ENCODE results near the gene CHCHD3. TPM values are rescaled to one million over a fixed set of nuclear protein-coding genes. Genes with fewer than 3 reads are reported as not detected.
"Not testable (repeated sequence)": the region's sequence is repeated elsewhere in the genome, so short reads cannot be mapped to it uniquely, and the experiment has no call there.

The CHCHD3 gene
- total RNA-seq, 2 experiments from 2014 or later = 85.2 to 86.1 TPM

DNA sequence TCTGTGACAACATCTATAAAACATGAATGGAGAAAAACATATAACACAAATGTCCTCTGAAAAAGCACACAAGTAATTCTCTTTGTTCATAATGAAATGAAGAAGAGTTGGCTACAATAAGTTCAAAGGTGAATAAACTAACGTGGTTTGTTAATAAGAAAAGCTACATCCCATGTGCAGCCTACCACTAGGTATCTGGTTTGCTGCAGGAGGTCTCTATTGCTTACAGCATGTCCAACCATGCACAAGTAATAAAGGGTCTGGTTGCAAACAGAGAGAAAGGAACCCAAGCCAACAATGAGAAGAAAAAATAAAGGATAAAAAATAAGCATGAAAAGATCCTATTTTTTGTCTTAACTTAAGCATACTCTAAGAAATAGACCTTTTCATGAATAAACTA, 139.2 kb downstream of the CHCHD3 start:
- Mint-ChIP-seq H3K36me3 (peaks cover 23% of the 10 kb centered on the region), H3K9me3 (peaks cover 4% of the 10 kb centered on the region), H3K27me3 (no peaks in the 10 kb centered on the region), H3K27ac (no peak overlapping the region), H3K4me1 (peaks cover 9% of the 10 kb centered on the region), H3K4me3 (no peak overlapping the region)
- DNase-seq = no peak

DNA sequence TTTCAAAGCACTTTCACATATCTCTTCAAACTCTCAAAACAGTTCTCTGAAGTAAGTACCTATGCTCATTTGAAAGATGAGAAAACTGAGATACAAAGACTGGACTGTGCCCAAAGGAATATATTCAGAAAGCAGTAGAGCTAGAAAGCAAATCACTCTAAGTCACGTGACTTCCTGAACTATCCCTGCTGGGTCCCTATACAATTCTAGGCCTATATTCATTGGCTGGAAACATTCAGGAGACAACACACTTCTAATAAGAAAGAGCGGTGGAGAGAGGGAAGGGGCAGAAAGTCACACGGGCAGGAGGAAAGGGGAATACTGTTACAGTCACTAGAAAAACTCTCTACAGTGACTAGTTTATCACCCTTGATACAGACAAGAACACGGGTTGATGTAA, 140.0 kb downstream of the CHCHD3 start:
- no peak overlapping the region for H3K4me3 Mint-ChIP-seq
- peaks cover 4% of the 10 kb centered on the region for H3K9me3 Mint-ChIP-seq
- DNase-seq = no peak
- peaks cover 9% of the 10 kb centered on the region for H3K4me1 Mint-ChIP-seq
- H3K36me3 Mint-ChIP-seq = peaks cover 23% of the 10 kb centered on the region
- H3K27ac Mint-ChIP-seq = no peak overlapping the region
- H3K27me3 Mint-ChIP-seq = no peaks in the 10 kb centered on the region

DNA sequence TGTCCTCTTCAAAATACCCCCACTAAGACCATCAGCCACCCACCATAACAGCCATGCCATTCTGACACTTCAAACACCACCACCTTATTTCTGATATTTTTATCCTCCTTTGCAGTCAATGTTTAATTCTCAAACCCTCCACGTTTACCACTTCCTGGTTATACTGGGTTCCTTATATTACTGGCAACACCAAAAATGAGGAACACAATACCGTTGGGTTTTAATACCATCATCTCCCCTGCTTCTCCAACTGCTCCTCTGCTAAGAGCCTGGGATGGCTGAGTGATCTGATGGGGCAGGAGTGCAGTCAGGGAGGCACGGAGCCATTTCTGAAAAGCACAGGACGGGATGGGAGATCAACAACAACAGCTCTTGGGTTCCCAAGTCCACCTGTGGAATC, 140.5 kb downstream of the CHCHD3 start:
- no peak overlapping the region for H3K27ac Mint-ChIP-seq
- peaks cover 4% of the 10 kb centered on the region for H3K9me3 Mint-ChIP-seq
- peaks cover 23% of the 10 kb centered on the region for H3K36me3 Mint-ChIP-seq
- peaks cover 9% of the 10 kb centered on the region for H3K4me1 Mint-ChIP-seq
- H3K27me3 Mint-ChIP-seq = no peaks in the 10 kb centered on the region
- no peak for DNase-seq
- no peak overlapping the region for H3K4me3 Mint-ChIP-seq

- H3K27ac Mint-ChIP-seq = no peak overlapping the region
- no peaks in the 10 kb centered on the region for H3K27me3 Mint-ChIP-seq
- H3K4me1 Mint-ChIP-seq = peaks cover 9% of the 10 kb centered on the region
- H3K4me3 Mint-ChIP-seq = no peak overlapping the region
- peaks cover 4% of the 10 kb centered on the region for H3K9me3 Mint-ChIP-seq
- no peak for DNase-seq
- H3K36me3 Mint-ChIP-seq = peaks cover 35% of the 10 kb centered on the region
These were observed 141.8 kb downstream of the CHCHD3 start for GRCh38 chr7:132940084-132940483.

DNA sequence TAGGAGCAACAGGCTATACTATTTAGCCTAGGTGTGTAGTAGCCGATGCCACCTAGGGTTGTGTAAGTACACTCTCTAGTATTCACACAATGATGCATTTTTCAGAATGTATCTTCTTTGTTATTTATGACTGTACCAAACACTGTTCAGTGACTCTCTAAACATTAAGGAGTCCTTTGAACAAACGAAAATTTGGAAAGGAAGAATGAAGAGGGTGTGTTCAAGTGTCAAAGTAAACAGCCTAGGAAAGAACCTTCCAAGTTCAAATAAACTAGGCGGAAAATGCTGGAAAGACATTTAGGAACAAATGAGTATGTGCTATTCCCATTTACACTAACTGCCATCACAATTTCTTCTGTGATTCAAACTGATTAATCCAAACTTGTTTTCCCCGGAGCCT, 142.4 kb downstream of the CHCHD3 start:
- peaks cover 40% of the 10 kb centered on the region for H3K36me3 Mint-ChIP-seq
- H3K27ac Mint-ChIP-seq = no peak overlapping the region
- no peaks in the 10 kb centered on the region for H3K27me3 Mint-ChIP-seq
- peaks cover 4% of the 10 kb centered on the region for H3K9me3 Mint-ChIP-seq
- no peak overlapping the region for H3K4me3 Mint-ChIP-seq
- DNase-seq = no peak
- peaks cover 9% of the 10 kb centered on the region for H3K4me1 Mint-ChIP-seq

- peaks cover 10% of the 10 kb centered on the region for H3K4me1 Mint-ChIP-seq
- no peaks in the 10 kb centered on the region for H3K27me3 Mint-ChIP-seq
- no peak for DNase-seq
- peaks cover 49% of the 10 kb centered on the region for H3K36me3 Mint-ChIP-seq
- H3K4me3 Mint-ChIP-seq = no peak overlapping the region
- peaks cover 4% of the 10 kb centered on the region for H3K9me3 Mint-ChIP-seq
- H3K27ac Mint-ChIP-seq = no peak overlapping the region
These were observed 144.6 kb downstream of the CHCHD3 start for GRCh38 chr7:132937286-132937685.

- peaks cover 45% of the 10 kb centered on the region for H3K36me3 Mint-ChIP-seq
These were observed 146.3 kb downstream of the CHCHD3 start for GRCh38 chr7:132935608-132936007.

DNA sequence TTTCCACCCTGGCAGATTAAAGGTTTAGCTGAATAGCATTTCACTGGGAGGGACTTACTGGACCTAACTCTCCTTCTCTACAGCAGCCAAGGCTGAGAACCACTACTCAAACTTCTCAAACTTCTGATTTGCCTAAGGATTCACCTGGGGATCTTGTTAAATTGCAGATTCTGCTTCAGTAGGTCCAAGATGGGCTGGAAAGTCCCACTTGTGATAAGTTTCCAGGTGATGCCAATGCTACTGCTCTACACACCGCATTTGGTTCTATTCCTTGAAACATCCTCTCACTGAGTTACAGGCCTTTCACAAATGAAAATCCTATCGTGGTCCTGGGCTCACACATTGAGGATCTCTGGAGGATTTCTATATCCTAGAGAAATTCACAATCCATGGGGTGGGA, 147.9 kb downstream of the CHCHD3 start:
- Mint-ChIP-seq H3K27ac (no peak overlapping the region), H3K4me1 (peaks cover 7% of the 10 kb centered on the region)
- no peak for DNase-seq

More at GRCh38 chr7:132935608-132936007, 146.3 kb downstream of the CHCHD3 start:
- Mint-ChIP-seq H3K9me3 (peaks cover 4% of the 10 kb centered on the region), H3K4me1 (peaks cover 9% of the 10 kb centered on the region), H3K4me3 (no peak overlapping the region), H3K27me3 (no peaks in the 10 kb centered on the region), H3K27ac (no peak overlapping the region)
- no peak for DNase-seq

GRCh38 chr7:132933072-132933458, 148.8 kb downstream of the CHCHD3 start:
- peaks cover 7% of the 10 kb centered on the region for H3K4me1 Mint-ChIP-seq
- H3K27me3 Mint-ChIP-seq = no peaks in the 10 kb centered on the region
- no peak for DNase-seq
- peaks cover 7% of the 10 kb centered on the region for H3K9me3 Mint-ChIP-seq
- no peak overlapping the region for H3K4me3 Mint-ChIP-seq
- H3K27ac Mint-ChIP-seq = no peak overlapping the region
- peaks cover 47% of the 10 kb centered on the region for H3K36me3 Mint-ChIP-seq

More for the DNA sequence above, 147.9 kb downstream of the CHCHD3 start:
- H3K36me3 Mint-ChIP-seq = peaks cover 49% of the 10 kb centered on the region
- no peak overlapping the region for H3K4me3 Mint-ChIP-seq
- no peaks in the 10 kb centered on the region for H3K27me3 Mint-ChIP-seq
- peaks cover 9% of the 10 kb centered on the region for H3K9me3 Mint-ChIP-seq

- H3K27me3 Mint-ChIP-seq = no peaks in the 10 kb centered on the region
- H3K36me3 Mint-ChIP-seq = peaks cover 48% of the 10 kb centered on the region
- peaks cover 7% of the 10 kb centered on the region for H3K4me1 Mint-ChIP-seq
- H3K4me3 Mint-ChIP-seq = no peak overlapping the region
- peaks cover 7% of the 10 kb centered on the region for H3K9me3 Mint-ChIP-seq
- peak overlapping the region; percentile 23 for H3K27ac Mint-ChIP-seq
- no peak for DNase-seq
These were observed 149.4 kb downstream of the CHCHD3 start for GRCh38 chr7:132932296-132933071.

GRCh38 chr7:132930881-132931280, 151.0 kb downstream of the CHCHD3 start:
- Mint-ChIP-seq H3K9me3 (peaks cover 7% of the 10 kb centered on the region), H3K27me3 (no peaks in the 10 kb centered on the region), H3K4me1 (peaks cover 7% of the 10 kb centered on the region), H3K27ac (no peak overlapping the region), H3K4me3 (no peak overlapping the region), H3K36me3 (peaks cover 52% of the 10 kb centered on the region)
- DNase-seq = no peak

- H3K36me3 Mint-ChIP-seq = peaks cover 44% of the 10 kb centered on the region
- not testable (repeated sequence) for H3K9me3 Mint-ChIP-seq, H3K4me3 Mint-ChIP-seq, H3K4me1 Mint-ChIP-seq, H3K27me3 Mint-ChIP-seq, H3K27ac Mint-ChIP-seq, DNase-seq
These were observed 151.9 kb downstream of the CHCHD3 start for GRCh38 chr7:132929944-132930343.

GRCh38 chr7:132919771-132920170, 162.1 kb downstream of the CHCHD3 start:
- DNase-seq = no peak
- Mint-ChIP-seq H3K4me1 (no peaks in the 10 kb centered on the region), H3K36me3 (peaks cover 22% of the 10 kb centered on the region), H3K27ac (no peak overlapping the region), H3K9me3 (no peaks in the 10 kb centered on the region), H3K27me3 (no peaks in the 10 kb centered on the region), H3K4me3 (no peak overlapping the region)

DNA sequence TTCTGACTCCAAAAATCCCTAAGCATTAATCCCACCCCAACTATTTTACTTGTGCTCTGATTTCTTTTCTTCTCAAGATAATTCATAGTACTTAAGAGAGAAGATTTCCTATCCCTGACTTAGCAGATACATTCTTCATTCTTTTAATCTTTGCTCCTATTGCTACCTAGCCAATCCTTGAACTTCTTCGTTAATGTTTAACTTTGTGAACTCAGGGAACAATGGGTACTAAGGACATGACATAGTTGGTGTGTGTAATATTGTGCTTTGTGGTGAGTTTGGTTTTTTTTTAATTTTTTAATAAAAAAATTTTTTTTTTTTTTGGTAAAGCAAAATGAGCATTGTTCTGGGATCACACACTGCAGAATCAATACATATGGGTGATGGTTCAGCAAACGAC, 166.2 kb downstream of the CHCHD3 start:
- no peak overlapping the region for H3K4me3 Mint-ChIP-seq
- H3K9me3 Mint-ChIP-seq = peaks cover 5% of the 10 kb centered on the region

DNA sequence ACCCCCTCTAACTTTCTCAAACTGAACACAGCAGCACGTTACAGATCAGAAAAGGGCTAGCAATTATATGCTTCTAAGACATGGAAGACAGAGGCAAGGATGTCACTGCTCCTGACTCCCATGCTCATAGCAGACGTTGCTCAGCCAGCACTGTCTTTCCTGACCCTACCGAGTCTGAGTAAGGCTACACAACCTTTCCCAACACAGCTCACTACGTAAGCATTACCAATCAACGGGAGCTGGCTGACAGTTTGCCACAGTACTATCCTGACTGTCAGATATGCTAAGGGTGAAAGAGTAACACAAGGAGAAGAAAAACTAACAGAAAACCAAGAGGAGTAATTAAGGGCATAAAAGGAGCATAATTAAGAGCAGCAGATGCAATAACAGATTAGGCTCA, 171.2 kb downstream of the CHCHD3 start:
- peaks cover 5% of the 10 kb centered on the region for H3K9me3 Mint-ChIP-seq
- peaks cover 45% of the 10 kb centered on the region for H3K36me3 Mint-ChIP-seq
- H3K27ac Mint-ChIP-seq = no peak overlapping the region
- H3K4me1 Mint-ChIP-seq = no peaks in the 10 kb centered on the region
- no peak for DNase-seq
- H3K4me3 Mint-ChIP-seq = no peak overlapping the region
- no peaks in the 10 kb centered on the region for H3K27me3 Mint-ChIP-seq

More for the DNA sequence above, 166.2 kb downstream of the CHCHD3 start:
- Mint-ChIP-seq H3K27me3 (no peaks in the 10 kb centered on the region), H3K36me3 (peaks cover 36% of the 10 kb centered on the region), H3K27ac (no peak overlapping the region), H3K4me1 (no peaks in the 10 kb centered on the region)
- no peak for DNase-seq

GRCh38 chr7:132907380-132907940, 174.4 kb downstream of the CHCHD3 start:
- Mint-ChIP-seq H3K27me3 (no peaks in the 10 kb centered on the region), H3K36me3 (peaks cover 53% of the 10 kb centered on the region), H3K4me1 (peaks cover 1% of the 10 kb centered on the region), H3K9me3 (peaks cover 5% of the 10 kb centered on the region), H3K4me3 (no peak overlapping the region), H3K27ac (no peak overlapping the region)
- DNase-seq = no peak

Measured in activated naive CD8-positive, alpha-beta T cell treated with anti-CD3 and anti-CD28 coated beads for 36 hours (primary cell).